Measurements from ENCODE around the gene PLXNB2.

PLXNB2 gene

DNA sequence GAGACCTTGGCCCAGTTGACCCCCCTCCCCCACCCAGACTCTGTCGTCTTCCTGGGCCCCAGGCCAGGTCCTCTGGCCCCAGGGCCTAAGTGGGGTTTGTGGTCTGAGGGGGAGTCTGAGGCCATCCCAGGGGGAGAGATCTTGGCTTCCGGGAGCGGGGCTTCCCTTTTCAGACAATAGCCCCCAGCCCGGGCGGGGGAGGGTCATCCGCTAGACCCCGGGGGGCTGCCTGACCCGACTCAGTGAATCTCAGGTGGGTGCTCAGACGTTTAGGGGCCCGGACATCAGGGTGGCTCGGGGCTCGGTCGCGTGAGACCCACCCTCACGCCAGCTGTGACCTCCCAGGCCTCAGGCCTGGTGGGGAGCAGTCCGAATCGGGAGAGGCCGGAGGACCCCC lies 37.9 kb downstream of the PLXNB2 start:
- in situ Hi-C loops (cut with MboI; ENCODE audit: low sequenced_read_pairs): no loop called here

DNA sequence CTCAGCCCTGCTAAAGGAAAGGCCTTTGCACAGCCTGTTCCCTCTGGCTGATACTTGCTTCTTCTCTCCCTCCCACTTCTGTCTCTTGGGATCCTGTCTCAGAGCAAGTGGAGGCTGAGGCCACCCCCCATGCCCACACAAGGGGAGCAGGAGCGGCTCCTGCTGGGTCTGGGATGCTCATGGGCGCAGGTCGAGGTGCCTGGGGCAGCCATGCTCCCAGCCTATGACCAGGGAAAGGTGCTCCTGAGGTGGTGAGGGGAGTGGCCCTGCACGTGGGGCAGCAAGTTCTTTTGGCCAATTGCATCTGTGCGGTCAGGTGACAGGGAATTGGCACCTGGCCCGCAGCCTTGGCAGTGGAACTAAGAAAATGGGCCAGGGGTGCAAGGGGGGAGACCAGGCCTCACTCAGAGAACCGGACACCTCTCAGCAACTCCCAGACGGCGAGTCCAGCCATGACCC lies 38.8 kb downstream of the PLXNB2 start:
- in situ Hi-C loops (cut with MboI; ENCODE audit: low sequenced_read_pairs): no loop called here

GRCh38 chr22:50267591-50268390 lies 39.7 kb downstream of the PLXNB2 start:
- in situ Hi-C loops (cut with MboI; ENCODE audit: low sequenced_read_pairs): no loop called here

DNA sequence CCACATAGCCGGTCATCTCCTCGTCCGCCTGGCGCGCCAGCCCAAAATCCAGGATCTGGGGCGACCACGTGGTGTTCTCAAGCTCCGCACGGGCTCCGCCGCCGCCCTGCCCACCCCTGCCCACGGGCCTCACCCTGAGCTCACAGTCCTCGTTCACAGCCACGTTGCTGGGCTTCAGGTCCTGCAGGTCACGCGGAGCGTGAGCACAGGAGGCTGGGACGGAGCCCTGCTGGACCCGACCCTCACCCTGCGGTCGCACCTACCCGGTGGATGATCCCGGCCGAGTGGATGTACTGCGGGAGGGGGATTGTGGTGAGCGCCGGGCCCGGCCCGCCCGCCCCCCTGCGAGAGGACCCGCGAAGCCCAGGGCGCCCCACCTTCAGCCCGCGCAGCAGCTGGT lies 40.5 kb downstream of the PLXNB2 start:
- in situ Hi-C loops (cut with MboI; ENCODE audit: low sequenced_read_pairs): no loop called here

- in situ Hi-C loops (cut with MboI; ENCODE audit: low sequenced_read_pairs): no loop called here
Observed at GRCh38 chr22:50264946-50265669, 42.3 kb downstream of the PLXNB2 start.

DNA sequence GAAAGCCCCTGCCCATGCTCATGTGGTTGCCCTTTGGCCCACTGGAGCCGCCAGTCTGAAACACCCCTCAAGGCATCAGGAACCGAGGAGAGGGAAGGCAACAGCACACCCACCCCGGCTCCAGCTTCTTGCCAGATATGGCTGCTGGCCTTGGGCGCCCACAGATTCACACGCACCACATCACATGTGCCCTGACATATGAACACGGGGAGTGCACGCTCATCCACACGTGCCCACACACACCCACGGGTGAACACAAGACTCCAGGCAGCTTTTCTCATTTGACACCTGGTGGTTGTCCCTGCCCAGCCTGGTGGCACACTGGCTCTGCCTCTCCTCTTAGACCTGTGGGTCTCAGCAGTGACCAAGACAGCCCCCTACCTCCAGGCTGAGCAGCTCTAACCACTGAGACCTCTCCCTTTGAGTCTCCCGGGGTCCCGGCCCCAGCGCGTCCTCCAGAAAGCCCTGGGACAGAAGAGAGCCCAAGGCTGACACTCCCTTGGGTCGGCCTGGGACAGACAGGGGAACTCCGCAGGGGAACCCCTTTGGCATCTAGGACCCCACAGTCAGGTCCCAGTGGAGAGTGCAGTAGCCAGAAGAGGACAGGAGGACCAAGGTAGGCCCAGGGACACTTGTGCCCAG lies 43.2 kb downstream of the PLXNB2 start:
- in situ Hi-C loops (cut with MboI; ENCODE audit: low sequenced_read_pairs): no loop called here

- in situ Hi-C loops (cut with MboI; ENCODE audit: low sequenced_read_pairs): no loop called here
Observed at GRCh38 chr22:50262973-50263617, 44.4 kb downstream of the PLXNB2 start.

DNA sequence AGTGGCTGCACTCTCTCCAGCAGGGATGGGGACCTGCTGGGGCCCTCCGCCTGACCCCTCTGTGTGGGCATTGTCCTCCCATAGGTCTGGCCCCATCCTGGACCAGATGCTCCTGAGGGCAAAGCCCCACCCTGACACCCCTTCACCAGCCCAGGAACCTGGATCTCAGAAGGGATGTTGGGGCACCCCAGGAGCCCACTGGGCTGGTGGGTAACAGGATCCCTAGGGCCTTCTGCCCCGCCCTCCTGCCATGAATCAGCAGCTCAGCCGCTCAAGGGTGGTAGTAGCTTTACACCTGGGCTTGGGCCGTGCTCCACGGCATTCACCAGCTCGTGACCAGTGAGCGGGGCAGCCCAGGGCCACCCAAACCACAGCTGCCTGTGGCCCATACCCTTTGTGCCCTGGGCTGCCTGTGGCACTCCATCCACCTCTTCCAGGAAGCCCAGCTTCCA lies 45.0 kb downstream of the PLXNB2 start:
- in situ Hi-C loops (cut with MboI; ENCODE audit: low sequenced_read_pairs): no loop called here

DNA sequence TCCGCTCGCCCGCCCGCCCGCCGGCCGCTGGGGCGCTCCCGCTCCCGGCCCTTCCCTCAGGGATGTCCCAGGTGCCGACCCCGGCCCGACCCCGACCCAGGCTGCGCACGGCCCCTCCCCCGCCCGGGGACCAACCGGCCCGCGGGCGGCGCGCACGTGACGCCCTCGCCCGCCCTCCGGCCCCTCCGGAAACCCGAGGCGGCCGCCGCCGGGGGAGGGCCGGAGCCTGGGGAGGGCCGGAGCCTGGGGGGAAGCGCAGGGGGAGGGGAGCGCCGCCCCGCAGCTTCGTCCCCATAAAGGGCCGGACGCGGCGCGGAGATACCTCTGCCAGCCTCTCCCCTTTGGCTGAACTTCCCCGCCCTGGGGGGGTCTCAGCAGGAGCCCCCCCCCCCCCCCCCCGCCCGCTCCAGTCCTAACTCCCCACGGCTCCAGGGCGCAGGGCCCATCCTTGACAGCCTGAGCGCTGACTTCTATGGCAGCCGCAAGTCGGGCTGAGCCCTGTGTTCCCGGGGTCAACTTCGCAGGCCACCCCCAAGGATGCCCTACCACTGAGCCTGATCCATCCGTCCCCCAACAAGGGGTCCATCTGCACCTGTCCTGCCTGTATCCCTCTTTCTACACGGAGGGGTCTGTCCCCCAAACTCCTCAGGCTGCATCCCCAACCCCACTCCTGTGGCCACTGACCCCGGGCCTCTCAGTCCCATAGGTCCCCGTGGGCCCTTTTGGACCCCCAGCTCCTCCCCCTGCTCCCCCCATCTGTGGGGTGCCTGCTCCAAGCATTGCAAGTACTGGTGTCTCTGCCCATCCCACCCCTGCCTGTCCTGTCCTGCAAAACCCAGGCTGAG lies 45.6 kb downstream of the PLXNB2 start, which contains the start of gene MAPK12:
Gene MAPK12 (minus strand): TSS at position 69 of the 845 bp plus-strand sequence. CDS start 174 bp downstream, outside the sequence.
- in situ Hi-C loops (cut with MboI; ENCODE audit: low sequenced_read_pairs): no loop called here

DNA sequence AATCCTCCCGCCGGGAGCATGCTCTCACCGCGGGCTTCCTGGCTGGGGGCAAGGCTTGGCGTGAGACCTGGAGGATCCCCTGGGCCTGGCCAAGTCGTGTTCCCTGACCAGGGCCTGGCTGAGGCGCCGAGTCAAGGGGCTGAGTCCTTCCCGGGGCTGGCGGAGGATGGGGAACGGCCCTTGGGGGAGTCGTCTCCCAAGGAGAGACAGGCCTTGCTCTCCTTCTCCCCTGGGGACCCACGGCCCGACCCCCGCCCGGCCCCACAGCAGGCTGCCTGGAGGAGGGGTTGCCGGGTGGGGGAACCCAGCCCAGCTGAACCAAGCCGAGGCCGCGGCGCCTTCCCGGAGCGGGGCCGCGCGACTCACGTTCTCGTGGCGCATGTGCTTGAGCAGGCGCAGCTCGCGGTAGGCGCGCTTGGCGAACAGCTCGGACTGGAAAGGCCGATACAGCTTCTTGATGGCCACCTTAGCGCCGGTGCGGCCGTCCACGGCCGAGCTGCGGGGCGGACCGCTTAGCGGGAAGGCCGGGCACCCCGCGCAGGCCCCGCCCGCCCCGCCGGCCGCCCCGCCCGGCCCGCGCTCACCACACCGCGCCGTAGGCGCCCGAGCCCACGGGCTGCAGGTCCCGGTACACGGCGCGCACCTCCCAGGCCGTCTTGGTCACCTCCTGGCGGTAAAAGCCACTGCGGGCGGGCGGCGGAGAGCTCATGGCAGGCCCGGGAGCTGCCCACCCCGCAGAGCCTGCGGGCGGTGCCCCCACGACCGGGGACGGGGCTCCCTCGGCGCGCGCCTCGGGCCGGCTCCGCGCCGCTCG lies 46.4 kb downstream of the PLXNB2 start:
- in situ Hi-C loops (cut with MboI; ENCODE audit: low sequenced_read_pairs): no loop called here

- in situ Hi-C loops (cut with MboI; ENCODE audit: low sequenced_read_pairs): no loop called here
Observed at GRCh38 chr22:50260434-50260800, 47.0 kb downstream of the PLXNB2 start.

DNA sequence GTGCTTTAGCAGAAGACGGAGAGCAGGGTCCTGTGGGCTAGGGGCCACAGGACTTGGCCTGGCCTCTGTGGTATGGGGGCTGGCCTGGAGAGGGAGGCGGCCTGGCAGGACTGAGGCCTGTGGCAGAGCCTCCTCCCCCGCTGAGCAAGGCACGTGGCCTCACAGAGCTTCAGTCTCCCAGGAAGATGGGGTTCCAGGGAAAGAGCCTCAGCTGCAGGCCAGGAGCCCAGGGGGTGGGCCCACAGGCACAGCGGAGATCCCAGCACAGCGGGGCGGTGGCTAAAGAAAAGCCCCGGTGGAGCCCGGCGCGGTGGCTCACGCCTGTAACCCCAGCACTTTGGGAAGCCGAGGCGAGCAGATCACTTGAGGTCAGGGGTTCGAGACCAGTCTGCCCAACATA lies 48.1 kb downstream of the PLXNB2 start:
- in situ Hi-C loops (cut with MboI; ENCODE audit: low sequenced_read_pairs): no loop called here

DNA sequence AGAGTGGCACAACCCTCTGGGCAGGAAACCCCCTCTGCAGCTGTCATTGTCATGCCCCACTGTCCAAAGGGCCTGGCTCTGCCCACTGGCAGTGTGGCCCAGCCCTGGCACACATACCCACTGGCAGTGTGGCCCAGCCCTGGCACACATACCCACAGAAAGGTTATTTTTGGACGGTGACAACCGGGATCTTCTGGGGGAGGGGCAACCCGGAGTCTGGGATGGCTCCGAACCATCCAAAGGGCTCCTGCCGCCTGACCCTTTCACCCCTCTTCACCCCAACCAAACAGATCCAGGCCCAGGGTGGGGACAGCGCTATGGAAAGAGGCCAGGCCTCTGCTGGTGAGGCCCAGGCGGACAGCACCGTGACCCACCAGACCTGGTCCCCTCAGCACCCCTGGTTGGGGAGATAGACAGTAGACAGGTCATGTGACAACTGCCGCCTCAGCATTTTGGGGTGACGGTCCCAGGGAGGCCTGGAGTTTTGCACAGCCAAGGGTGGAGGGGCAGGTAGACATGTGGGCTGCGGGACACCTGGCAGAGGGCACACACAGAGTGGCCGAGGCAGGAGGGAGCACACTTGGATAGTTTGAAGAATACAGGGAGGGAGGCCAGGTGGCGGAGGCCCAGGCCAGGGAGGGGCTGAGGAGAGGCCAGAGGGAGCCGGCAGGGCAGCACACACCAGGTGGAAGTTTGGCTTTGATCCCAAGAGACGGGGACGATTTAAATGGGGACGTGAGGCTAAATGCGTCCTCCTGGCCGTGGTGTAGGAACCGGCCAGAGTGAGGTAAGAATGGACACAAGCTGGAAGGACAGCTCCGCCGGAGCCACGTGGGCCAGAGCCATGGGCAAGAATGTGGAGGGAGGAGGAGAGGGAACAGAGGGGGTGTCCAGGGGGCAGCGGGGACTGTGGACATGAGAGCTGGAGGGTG lies 48.8 kb downstream of the PLXNB2 start:
- in situ Hi-C loops (cut with MboI; ENCODE audit: low sequenced_read_pairs): no loop called here

- in situ Hi-C loops (cut with MboI; ENCODE audit: low sequenced_read_pairs): no loop called here
Observed at GRCh38 chr22:50257451-50258360, 49.7 kb downstream of the PLXNB2 start.

- in situ Hi-C loops (cut with MboI; ENCODE audit: low sequenced_read_pairs): no loop called here
Observed at GRCh38 chr22:50257041-50257440, 50.4 kb downstream of the PLXNB2 start.

DNA sequence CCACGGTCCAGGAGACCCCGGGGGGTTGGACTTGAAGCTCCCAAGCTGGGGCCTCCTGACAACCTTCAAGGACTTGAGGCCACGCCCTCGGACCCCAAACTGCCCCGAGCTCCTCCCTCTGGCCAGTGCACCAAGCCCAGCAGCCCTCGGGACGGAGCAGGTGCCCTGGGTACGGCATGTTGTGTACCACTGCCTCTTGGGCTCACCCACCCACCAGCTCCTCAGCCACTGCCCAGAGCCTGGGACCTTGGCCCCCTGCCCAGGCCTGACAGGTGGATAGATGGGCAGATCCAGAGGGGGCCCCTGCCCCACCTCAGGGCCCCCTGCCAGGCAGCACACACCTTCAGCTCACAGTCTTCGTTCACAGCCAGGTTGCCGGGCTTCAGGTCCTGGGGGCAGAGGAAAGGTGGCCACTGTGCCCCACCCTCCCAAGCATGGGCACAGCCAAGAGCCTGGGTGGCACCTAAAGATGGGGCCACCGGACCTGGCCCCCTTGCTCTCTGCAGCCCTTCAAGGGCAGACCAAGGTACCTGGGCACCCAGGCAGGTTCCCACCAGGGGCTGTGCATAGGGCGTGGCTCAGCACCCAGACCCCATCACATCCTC lies 51.1 kb downstream of the PLXNB2 start:
- in situ Hi-C loops (cut with MboI; ENCODE audit: low sequenced_read_pairs): no loop called here

GRCh38 chr22:50255607-50256006 lies 51.8 kb downstream of the PLXNB2 start:
- in situ Hi-C loops (cut with MboI; ENCODE audit: low sequenced_read_pairs): no loop called here
